SK-N-DZ (cell line): ENCODE data around the gene NHLRC2.

Experiments used
- DNase-seq: peaks from one replicate; pipeline ENCODE4 v3.0.0-alpha.2; 2015; ENCODE audit warnings: low spot score

Gene NHLRC2

DNA sequence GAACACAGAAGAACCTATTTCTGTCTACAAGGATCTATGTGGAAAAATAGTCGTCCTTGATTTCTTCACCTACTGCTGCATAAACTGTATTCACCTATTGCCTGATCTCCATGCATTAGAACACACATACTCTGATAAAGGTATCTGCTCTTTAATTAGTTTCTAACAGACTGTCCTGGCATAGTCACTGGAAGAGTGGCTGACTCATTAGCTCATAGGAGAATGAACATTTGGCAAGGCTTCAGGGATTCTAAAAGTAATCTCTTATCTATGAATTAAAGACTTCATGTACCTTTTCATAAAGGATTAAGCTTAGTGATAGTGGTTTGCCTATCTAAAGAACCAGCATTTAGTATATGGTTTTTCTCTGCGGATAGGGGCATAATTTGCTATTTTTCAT, 4.1 kb downstream of the NHLRC2 start:
- no peak for DNase-seq

DNA sequence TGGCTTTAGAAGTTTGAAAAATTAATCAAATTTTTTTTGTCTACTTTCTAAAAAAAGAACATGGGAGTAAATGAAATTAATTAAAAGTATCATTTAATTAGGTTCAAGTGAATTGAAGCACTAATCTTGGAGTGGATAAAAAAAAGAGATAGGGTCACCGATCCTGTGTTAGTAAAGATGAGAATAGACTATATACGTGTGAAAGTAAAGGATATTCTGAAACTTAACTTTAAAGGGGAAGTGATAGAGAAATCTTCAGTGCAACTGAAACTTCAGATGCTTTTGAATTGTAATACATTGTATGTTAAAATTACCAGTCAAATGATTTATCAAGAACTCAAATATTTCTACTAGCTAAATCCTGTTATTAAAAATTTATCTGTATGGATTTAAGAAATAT, 4.8 kb downstream of the NHLRC2 start:
- no peak for DNase-seq

DNA sequence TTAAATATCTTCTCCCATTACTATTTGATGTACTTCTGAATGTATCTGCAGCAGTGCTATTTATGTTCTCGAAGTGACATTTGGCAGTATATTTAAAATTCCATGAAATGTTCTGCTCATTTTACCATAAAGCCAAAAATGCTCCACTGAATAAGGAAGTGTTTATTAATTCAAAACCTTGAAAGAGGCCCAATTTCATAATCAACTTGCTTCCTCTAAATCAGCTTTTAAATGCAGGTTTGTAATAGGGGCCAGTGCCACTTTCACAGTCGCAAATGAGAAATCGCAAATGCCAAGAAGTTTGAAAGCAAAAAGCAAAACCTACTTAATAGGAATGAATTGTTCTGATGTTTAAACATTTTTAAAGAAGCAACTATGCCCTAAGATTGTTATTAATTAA, 11.4 kb downstream of the NHLRC2 start:
- DNase-seq: no peak

DNA sequence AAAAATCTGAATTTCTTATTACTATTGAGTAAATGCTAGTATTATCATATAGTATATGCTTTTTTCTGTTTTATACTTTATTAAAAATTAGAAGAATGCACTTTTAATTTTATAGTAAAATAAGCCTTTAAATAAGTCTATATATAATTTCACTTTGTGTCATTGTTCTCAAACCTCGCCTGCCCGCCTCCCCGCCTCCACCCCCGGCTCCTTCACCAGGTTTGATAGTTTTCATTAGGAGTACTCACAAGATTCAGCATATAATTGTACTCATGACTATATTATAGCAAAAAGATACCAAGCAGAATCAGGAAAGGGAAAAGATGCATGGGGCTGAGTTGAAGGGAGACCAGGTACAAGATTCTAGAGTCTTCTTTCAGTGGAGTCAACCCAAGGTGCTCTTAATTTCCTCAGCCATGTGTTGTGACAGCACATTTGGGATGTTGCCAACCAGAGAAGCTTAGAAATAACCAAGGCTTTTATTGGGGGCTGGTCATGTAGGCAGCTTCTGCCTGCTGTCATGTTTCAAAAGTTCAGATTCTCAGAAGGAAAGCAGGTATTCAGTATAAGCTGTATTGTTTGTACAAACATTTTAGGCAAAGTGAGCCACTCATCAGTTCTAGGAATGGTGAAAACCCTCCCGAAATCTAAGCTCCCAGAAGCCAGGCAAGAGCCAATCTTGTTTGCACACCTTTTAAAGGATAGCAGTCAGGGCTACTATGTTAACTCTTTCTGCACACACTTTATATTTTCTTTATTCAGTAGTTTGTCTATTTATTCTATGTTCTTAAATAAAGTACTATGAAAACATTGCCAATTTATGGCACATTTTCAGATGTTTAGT, 12.3 kb downstream of the NHLRC2 start:
- no peak for DNase-seq

DNA sequence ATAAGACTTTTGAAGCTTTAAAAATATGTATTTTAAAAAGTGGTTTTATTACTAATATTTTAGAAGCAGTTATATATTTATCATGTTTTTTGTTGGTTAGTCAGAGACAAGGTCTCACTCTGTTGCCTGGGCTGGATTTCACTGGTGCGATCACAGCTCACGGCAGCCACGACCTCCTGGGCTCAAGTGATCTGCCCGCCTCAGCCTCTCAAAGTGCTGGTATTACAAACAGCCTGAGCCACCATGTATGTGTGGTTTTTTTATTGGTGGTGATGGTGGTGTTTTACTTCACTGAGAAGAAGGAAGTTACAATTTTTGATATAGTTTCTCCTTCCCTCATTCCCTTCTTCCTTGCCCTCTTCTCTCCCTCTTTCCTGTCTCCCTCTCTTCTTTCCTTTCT, 13.4 kb downstream of the NHLRC2 start:
- no peak for DNase-seq

DNA sequence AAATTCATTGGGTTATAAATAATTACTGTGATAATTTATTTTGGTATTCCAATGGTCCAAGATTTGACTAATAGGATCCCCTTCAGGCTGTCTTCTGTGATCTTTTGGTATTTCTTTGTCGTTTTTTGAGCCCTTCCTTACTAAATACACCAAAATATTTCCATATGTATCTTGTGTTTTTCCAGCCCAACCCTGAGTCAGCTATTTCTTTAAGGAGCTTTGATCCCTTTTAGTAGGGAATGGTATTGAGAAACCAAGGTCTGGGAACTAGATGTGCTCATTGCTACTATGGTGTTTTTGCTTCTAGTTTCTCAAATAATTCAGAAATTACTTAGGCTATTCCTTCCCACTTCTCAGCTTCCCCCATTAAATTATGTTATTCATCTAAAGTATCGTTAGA, 15.3 kb downstream of the NHLRC2 start:
- no peak for DNase-seq

DNA sequence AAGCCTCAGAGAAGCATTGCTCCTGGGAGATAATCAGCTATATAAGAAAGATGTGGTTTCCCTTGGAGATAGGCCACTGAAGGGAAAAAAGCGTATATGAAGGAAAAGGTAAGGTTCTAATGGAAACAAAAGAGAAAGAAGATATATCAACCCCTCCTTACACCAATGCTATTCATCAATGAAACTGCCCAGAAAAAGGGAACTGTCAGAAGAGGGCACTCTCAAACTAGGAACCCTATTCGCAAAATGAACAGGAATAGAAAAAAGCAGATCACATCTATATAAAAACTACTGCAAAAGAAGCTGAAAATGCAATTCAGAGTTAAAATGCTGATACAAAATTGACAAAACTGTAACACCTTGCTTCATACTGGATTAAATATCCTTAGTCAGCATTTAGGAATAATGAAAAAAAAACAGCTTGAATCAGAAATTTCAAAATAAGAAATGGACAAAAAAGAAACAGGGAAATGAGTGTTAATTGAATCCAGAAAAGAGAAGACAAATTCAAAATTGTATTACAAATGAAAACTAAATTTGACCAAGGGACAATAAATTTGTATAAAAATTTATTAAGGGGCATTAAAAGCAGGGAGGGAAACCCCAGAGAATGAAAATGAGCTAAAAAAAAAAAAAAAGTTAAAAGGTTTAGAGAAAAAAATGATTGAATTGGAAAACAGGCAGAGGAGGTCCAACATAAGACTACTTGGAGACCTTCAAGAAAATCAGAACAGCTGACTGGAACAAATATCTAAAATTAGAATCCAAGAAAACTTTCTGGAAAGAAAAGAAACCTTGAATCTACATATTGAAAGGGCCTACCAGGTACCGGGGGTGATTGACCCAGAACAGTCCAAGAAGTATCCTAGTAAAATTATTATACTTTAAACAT, 17.9 kb downstream of the NHLRC2 start:
- DNase-seq: no peak

DNA sequence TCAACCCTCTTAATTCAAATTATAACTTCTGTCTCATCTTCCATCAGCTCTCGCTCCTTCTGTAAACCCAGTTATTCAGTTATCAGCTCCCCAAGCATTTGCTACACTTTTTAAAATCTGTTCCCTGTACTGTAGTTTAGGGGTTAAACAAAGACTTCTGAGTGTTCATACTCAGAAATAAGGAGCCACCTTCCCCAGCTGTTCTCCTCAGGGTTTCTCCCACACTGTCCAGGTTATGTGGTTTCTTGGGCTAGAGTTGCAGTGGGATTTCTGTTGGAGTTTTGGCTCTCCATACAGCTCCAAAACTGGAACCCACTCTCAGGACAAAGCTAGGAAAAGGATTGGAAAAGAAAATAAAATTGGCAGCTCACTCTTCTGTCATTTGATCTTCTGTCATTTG, 20.8 kb downstream of the NHLRC2 start:
- no peak for DNase-seq

DNA sequence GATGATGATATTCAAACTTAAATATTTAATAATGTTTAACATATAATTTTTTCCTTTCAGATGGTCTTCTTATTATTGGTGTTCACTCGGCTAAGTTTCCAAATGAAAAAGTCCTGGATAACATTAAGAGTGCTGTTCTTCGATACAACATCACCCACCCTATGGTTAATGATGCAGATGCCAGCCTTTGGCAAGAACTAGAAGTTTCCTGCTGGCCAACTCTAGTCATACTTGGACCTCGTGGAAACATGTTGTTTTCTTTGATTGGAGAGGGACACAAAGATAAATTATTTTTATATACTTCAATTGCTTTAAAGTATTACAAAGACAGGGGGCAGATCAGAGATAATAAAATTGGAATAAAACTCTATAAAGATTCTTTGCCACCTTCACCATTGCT, 22.0 kb downstream of the NHLRC2 start:
- no peak for DNase-seq

DNA sequence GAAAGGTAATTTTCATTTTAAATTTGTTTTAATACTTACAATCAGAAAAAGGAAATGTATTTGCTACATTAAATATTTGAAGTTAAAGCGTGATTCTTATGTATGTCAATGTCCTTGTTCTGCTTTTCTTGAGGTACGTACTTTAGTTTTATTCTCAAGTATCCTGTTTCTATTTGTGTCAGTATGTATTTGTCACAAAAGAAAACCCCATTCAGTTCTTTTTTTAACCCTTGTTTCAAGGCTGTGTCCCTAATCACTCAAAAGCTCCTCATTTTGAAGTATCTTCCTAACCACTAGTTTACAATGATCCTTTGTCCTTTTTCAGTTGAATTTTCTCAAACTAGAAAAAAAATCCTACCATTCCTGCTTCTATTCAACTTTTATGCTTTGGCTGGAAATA, 25.2 kb downstream of the NHLRC2 start:
- no peak for DNase-seq

DNA sequence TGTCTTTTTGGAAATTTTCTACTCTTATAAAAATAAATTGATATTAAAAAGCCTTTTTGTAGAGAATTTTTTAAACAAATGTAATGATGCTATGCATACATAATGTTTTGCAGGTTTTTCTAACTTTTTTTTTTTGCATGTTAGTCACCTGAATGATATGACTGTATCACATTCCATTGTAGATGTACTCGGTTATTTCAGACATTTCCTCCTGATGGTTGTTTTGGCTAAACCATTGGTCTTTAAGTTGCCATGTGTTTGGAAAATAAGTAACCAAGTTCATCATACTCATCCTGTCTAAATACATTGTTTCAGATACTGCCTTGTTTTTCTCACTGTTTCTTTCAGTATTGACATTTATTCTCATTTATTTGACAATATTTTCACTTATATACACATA, 25.8 kb downstream of the NHLRC2 start:
- no peak for DNase-seq

DNA sequence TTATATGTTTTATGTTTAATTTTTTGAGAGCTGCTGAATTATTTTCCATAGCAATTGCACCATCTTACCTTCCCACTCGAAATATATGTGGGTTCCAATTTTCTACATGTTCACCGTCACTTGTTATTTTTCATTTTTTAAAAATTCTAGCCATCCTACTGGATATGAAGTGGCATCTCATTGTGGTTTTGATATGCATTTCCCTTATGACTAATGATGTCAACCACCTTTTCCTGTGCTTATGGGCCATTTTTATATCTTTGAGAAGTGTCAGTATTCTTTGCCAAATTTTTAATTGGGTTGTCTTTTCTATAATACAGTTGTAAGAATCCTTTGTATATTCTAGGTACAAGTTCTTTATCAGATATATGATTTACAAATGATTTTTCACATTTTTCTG, 27.8 kb downstream of the NHLRC2 start:
- DNase-seq: no peak

DNA sequence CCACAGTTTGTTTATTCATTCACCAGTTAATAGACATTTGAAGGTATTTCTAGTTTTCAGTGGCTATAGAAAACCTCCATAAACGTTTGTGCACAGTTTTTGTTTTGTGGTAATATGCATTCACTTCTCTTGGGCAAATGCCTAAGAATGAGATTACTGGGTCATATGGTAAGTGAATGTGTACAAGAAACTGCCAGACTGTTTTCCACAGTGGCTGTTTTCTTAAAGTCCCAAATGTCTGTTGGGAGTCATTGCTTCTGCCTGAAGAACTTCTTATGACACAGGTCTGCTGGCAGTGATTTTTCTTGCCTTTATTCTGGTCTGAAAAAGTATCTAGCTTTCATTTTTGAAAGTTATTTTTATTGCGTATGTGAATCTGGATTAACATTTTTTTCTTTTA, 35.5 kb downstream of the NHLRC2 start:
- DNase-seq: no peak

DNA sequence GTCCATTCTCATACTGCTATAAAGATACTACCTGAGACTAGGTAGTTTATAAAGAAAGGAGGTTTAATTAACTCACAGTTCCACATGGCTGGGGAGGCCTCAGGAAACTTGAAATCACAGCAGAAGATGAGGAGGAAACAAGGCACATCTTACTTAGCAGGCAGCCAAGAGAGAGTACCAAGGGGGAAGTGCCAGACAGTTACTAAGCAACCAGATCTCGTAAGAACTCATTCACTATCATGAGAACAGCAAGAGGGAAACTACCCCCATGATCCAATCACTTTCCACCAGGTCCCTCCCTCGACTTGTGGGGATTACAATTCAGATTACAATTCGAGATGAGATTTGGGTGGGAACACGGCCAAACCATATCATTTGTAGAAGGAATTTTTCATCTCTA, 36.3 kb downstream of the NHLRC2 start:
- DNase-seq: no peak

DNA sequence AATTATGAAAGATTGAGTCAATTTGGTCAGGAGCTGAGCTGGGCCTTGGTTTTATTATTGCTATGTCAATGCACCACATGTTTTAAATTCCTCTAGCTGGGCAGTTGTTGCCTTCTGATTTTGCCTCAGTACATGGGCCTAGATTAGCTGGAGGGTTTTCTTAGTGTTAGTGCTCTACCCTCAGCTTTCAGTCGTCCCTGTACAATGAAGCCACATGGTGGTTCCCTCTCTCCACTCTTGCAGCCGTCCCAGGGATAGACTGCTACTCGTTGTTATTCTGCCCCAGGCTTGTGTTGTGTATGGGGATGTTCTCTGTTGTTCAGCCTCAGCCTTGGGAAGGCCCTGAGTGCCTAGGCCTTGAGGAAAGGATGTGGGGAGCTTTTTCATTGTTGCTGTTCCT, 37.0 kb downstream of the NHLRC2 start:
- DNase-seq: no peak

DNA sequence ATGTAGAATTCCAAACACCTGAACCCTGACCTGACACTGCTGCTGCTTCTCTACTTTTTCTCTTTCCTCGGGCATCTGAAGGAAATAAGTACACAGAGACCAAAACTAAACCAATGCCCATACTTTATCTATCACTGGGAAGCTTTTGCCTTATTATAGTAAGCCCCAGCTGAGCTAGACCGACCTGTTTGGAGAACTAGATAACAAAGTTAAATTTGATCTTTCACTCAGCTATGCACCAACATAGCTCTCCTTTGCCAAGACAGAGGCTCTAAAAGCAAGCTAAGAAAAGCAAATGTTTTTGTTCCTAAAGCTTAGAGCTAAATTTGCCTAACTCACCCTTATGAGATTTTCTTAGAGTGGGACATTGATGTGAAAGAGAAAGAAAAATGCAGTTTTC, 39.1 kb downstream of the NHLRC2 start:
- DNase-seq: no peak

DNA sequence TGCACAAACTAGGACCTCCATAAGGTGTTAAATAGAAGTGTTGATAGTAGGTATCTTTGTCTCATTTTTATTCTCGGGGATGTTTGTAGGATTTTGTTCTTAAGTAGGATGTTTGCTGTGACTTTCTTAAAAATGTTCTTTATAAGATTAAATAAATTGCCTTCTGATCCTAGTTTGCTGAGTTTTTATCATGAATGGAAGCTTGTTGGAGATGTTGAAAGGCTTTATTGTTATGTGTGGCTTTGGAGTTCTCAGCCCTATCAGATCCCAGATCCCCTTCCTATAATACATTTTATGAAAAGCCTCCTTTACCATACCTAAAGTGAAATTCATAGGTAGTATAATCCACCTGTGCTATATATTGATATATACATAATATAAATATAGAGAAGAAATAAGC, 40.1 kb downstream of the NHLRC2 start:
- no peak for DNase-seq

DNA sequence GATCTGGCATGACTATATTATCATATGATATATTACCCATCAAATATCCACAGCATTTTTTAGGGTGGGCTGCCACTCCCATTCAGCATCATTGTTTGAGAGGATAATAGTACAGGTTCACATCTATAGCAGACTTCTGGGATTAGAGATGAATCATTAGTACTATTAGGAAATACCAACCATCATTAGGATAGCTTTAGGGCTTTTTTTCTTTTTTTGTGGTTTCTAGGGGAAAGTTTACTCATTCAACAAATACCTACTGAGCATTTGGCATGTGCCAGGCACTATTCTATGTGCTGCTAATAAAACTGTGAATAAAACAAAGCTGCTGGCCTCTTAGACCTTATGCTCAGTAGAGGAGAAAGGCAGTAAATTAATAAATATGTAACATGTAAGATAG, 40.6 kb downstream of the NHLRC2 start:
- no peak for DNase-seq

DNA sequence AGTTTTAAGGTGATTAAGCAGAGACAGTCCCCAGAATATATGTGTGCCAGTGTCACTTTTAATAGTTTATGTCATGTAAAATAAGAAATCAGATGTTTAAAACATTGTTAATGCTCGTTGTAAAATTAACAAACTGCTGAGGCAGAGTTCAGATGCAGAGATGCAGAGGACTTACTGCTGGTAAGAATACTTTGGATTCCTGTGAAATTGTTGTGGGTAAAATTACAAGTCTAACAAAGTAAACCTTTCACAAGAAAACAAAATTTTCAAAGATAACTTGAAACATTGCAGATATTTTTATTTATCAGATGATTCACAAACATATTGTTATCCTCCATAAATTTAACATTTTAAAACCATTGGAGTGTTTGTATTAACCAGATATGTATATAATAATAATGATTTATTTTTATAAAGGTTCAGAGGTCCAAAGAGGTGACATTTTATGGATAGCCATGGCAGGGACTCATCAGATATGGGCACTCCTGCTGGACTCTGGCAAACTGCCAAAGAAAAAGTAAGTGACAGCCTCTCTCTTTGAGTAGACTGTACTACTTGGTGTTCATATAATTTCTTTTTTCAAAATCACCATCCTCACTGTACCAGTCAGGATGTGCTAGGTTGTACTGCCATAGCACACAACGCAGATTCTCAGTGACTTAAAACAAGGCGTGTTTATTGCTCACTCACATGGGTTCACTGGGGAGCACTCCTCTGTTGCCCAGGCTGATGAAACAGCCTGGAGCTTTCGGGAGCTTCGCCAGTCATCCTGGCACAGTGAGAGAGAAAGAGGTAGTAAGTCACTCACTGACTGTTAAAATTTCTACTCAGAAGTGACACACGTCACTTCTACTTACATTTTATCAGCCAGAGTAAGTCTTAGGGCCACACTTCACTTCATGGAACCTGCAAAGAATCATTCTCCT, 43.5 kb downstream of the NHLRC2 start:
- no peak for DNase-seq

DNA sequence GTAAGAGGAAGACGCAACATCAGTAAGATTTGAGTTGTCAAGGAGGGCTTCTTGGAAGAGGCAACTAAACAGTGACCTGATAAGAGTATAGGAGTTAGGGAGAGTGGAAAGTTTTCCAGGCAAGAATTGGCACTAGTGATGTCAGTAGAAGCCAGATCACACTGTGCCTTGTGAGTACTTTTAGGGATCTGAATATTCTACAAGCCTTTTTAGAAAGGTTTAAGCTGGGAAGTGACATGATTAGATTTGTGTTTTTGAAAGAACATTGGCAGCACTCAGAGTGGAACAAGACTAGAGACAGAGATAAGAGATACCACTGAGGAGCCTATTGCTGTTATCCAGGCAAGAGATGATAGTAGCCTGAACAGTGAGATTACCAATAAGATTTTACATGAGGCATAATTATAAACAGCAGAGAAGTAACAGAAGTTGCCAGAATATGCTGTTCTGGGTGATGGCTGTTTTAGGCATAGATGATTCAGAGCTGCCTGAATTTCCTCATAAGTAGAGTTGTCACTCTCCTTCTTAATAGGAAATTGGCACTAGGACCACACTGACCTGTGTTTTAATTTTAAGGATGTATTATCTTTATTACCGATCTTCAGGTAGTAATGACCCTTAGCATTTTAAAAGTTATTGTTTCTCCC, 45.6 kb downstream of the NHLRC2 start:
- no peak for DNase-seq

DNA sequence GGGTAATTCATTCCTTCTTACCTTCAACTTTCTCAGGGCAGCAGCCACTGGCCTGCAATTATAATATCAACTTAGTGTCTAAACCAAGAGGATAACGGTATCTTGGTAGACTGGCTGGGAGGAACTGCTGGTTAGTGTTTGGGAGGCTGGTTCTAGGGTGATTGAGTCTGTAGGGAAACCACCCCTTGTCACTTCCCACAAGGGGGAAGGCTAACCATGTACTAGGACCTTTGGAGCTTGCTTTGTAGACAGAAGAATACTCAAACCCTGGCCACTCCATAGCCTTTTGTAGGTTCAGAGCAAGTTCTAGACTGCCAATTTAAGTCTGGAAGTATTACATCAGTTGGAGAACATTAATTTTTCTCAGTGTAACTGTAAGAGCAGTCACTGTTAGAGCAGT, 51.3 kb downstream of the NHLRC2 start:
- no peak for DNase-seq
